ENCODE data around the gene GPALPP1. TPM values are rescaled to one million over a fixed set of nuclear protein-coding genes. Genes with fewer than 3 reads are reported as not detected.
A peak's percentile ranks its signal among the peaks of the same experiment; 100 is the strongest.

Gene GPALPP1
- total and polyA plus RNA-seq, 3 donors from 2014 or later = 18.3 to 41.3 (median 33.8) TPM

GRCh38 chr13:44969551-44970484, 19.5 kb upstream of the GPALPP1 start:
- DNase-seq = no peak
- Histone ChIP-seq H3K36me3 (ENCODE audit: low read depth, missing control alignments) (no peaks in the 10 kb centered on the region), H3K27me3 (no peaks in the 10 kb centered on the region), H3K27ac (no peak overlapping the region), H3K9me3 (no peaks in the 10 kb centered on the region), H3K4me3 (no peak overlapping the region), H3K4me1 (peaks cover 3% of the 10 kb centered on the region)
- WGBS, 2 donors = 49 to 51% methylated on average over 4 of the region's 4 CpGs
- TF ChIP-seq CTCF (IDR thresholded peaks at IDR 0.05) (peak; percentile 74 to 90 (median 86)), POLR2A (IDR thresholded peaks at IDR 0.05) (no peak)
- intact Hi-C loops (cut with DNase I; ENCODE audit: low total_unique reads) = loop anchor here (10.0 kb wide), 1 partner anchor 495 kb away; no protein-coding TSS in a partner anchor

GRCh38 chr13:44971656-44972595, 17.4 kb upstream of the GPALPP1 start:
- Histone ChIP-seq H3K4me3 (no peak overlapping the region), H3K27ac (no peak overlapping the region), H3K9me3 (no peaks in the 10 kb centered on the region), H3K36me3 (ENCODE audit: low read depth, missing control alignments) (no peaks in the 10 kb centered on the region), H3K27me3 (no peaks in the 10 kb centered on the region), H3K4me1 (peaks cover 3% of the 10 kb centered on the region)
- intact Hi-C loops (cut with DNase I; ENCODE audit: low total_unique reads) = loop anchor here (10.0 kb wide), 1 partner anchor 497 kb away; no protein-coding TSS in a partner anchor
- no peak for DNase-seq
- no peak for TF ChIP-seq POLR2A (IDR thresholded peaks at IDR 0.05)
- TF ChIP-seq CTCF (IDR thresholded peaks at IDR 0.05) = no peak
- 85 to 92% methylated on average over 7 of the region's 7 CpGs for WGBS, 2 donors

GRCh38 chr13:44972956-44973581, 16.3 kb upstream of the GPALPP1 start:
- Histone ChIP-seq H3K4me3 (no peak overlapping the region), H3K27ac (no peak overlapping the region), H3K36me3 (ENCODE audit: low read depth, missing control alignments) (no peaks in the 10 kb centered on the region), H3K4me1 (peaks cover 3% of the 10 kb centered on the region), H3K27me3 (no peaks in the 10 kb centered on the region), H3K9me3 (no peaks in the 10 kb centered on the region)
- TF ChIP-seq POLR2A (IDR thresholded peaks at IDR 0.05) = no peak
- peak; percentile 48 to 58 (median 49) for TF ChIP-seq CTCF (IDR thresholded peaks at IDR 0.05)
- intact Hi-C loops (cut with DNase I; ENCODE audit: low total_unique reads) = loop anchor here (10.0 kb wide), 1 partner anchor 498 kb away; no protein-coding TSS in a partner anchor
- DNase-seq = no peak
- WGBS, 2 donors = 14 to 30% methylated on average over 3 of the region's 3 CpGs

GRCh38 chr13:44974056-44974793, 15.1 kb upstream of the GPALPP1 start:
- H3K27ac ChIP-seq = no peak overlapping the region
- WGBS, 2 donors = 69 to 77% methylated on average over 9 of the region's 9 CpGs
- H3K36me3 ChIP-seq (ENCODE audit: low read depth, missing control alignments) = no peaks in the 10 kb centered on the region
- H3K27me3 ChIP-seq = no peaks in the 10 kb centered on the region
- intact Hi-C loops (cut with DNase I; ENCODE audit: low total_unique reads) = loop anchor here (10.0 kb wide), 1 partner anchor 499 kb away; no protein-coding TSS in a partner anchor
- H3K4me3 ChIP-seq = no peak overlapping the region
- TF ChIP-seq POLR2A (IDR thresholded peaks at IDR 0.05) (no peak), CTCF (IDR thresholded peaks at IDR 0.05) (no peak)
- peak; percentile 35 for DNase-seq
- H3K9me3 ChIP-seq = no peaks in the 10 kb centered on the region
- peaks cover 3% of the 10 kb centered on the region for H3K4me1 ChIP-seq

All from testis (tissue), 3 donors.